ENCODE data around the gene ITPRID2. TPM values are rescaled to one million over a fixed set of nuclear protein-coding genes. Genes with fewer than 3 reads are reported as not detected.

Gene ITPRID2
- total RNA-seq, 1 experiment from 2014 or later, result 54.8 TPM

GRCh38 chr2:181924336-181924735 is 32.8 kb downstream of the ITPRID2 start:
- Histone ChIP-seq H3K9me3 (no peaks in the 10 kb centered on the region), H3K36me3 (ENCODE audit: control insufficient read depth, insufficient read depth, low read length) (peaks cover 1% of the 10 kb centered on the region; the same call in 1 of the 2 replicates), H3K4me1 (no peaks in the 10 kb centered on the region), H3K4me3 (ENCODE audit: low read depth, low read length) (no peak overlapping the region), H3K27me3 (replicated peaks; ENCODE audit: control insufficient read depth, insufficient read depth, low read length) (no peaks in the 10 kb centered on the region)
- Mint-ChIP-seq H3K27me3 (ENCODE audit: insufficient read depth, unreplicated experiment) (no peaks in the 10 kb centered on the region), H3K4me3 (ENCODE audit: unreplicated experiment) (no peak overlapping the region), H3K36me3 (ENCODE audit: insufficient read depth, unreplicated experiment) (peaks cover 23% of the 10 kb centered on the region), H3K4me1 (ENCODE audit: low read depth, unreplicated experiment) (no peaks in the 10 kb centered on the region), H3K27ac (ENCODE audit: unreplicated experiment) (no peak overlapping the region), H3K9me3 (ENCODE audit: unreplicated experiment) (no peaks in the 10 kb centered on the region)
- ChIA-PET POLR2A (no interaction called here), CTCF (no interaction called here)
- no peak for TF ChIP-seq CTCF (IDR thresholded peaks at IDR 0.05; ENCODE audit: insufficient read depth in 1 of 2, low read depth in 1 of 2, low read length in 1 of 2, severe bottlenecking in 1 of 2, unreplicated experiment in 1 of 2)
- DNase-seq, result no peak
- intact Hi-C loops (cut with micrococcal nuclease; ENCODE audit: unreplicated experiment), result no loop called here
- no TSS peak for BruUV-seq (replicated peaks)

GRCh38 chr2:181934694-181935093 is 43.2 kb downstream of the ITPRID2 start:
- no peaks in the 10 kb centered on the region for H3K27me3 Mint-ChIP-seq (ENCODE audit: insufficient read depth, unreplicated experiment)
- BruUV-seq (replicated peaks), result no TSS peak

GRCh38 chr2:181937473-181937872 is 45.9 kb downstream of the ITPRID2 start:
- peaks cover 13% of the 10 kb centered on the region for H3K9me3 Mint-ChIP-seq (ENCODE audit: unreplicated experiment)
- Histone ChIP-seq H3K4me1 (peaks cover 4% of the 10 kb centered on the region), H3K27me3 (replicated peaks; ENCODE audit: control insufficient read depth, insufficient read depth, low read length) (no peaks in the 10 kb centered on the region), H3K9me3 (no peaks in the 10 kb centered on the region), H3K36me3 (ENCODE audit: control insufficient read depth, insufficient read depth, low read length) (no peaks in the 10 kb centered on the region), H3K4me3 (ENCODE audit: low read depth, low read length) (no peak overlapping the region)
- H3K27me3 Mint-ChIP-seq (ENCODE audit: insufficient read depth, unreplicated experiment), result no peaks in the 10 kb centered on the region
- no peak overlapping the region for H3K27ac Mint-ChIP-seq (ENCODE audit: unreplicated experiment)
- no peak for DNase-seq
- no peak overlapping the region for H3K4me3 Mint-ChIP-seq (ENCODE audit: unreplicated experiment)
- TF ChIP-seq CTCF (IDR thresholded peaks at IDR 0.05; ENCODE audit: insufficient read depth in 1 of 2, low read depth in 1 of 2, low read length in 1 of 2, severe bottlenecking in 1 of 2, unreplicated experiment in 1 of 2), result no peak
- H3K36me3 Mint-ChIP-seq (ENCODE audit: insufficient read depth, unreplicated experiment), result no peaks in the 10 kb centered on the region
- intact Hi-C loops (cut with micrococcal nuclease; ENCODE audit: unreplicated experiment), result no loop called here
- H3K4me1 Mint-ChIP-seq (ENCODE audit: low read depth, unreplicated experiment), result peaks cover 6% of the 10 kb centered on the region
- ChIA-PET POLR2A (no interaction called here), CTCF (interaction anchor here (0.6 kb wide), 1 partner anchor 14 kb away, joined by 3 read pairs; no protein-coding TSS in a partner anchor)
- BruUV-seq (replicated peaks), result no TSS peak

More at GRCh38 chr2:181934694-181935093, 43.2 kb downstream of the ITPRID2 start:
- Mint-ChIP-seq H3K27ac (ENCODE audit: unreplicated experiment) (no peak overlapping the region), H3K4me3 (ENCODE audit: unreplicated experiment) (no peak overlapping the region), H3K4me1 (ENCODE audit: low read depth, unreplicated experiment) (no peaks in the 10 kb centered on the region), H3K36me3 (ENCODE audit: insufficient read depth, unreplicated experiment) (no peaks in the 10 kb centered on the region), H3K9me3 (ENCODE audit: unreplicated experiment) (no peaks in the 10 kb centered on the region)
- no peak for TF ChIP-seq CTCF (IDR thresholded peaks at IDR 0.05; ENCODE audit: insufficient read depth in 1 of 2, low read depth in 1 of 2, low read length in 1 of 2, severe bottlenecking in 1 of 2, unreplicated experiment in 1 of 2)
- H3K9me3 ChIP-seq, result no peaks in the 10 kb centered on the region
- H3K27me3 ChIP-seq (replicated peaks; ENCODE audit: control insufficient read depth, insufficient read depth, low read length), result no peaks in the 10 kb centered on the region
- no peak overlapping the region for H3K4me3 ChIP-seq (ENCODE audit: low read depth, low read length)
- ChIA-PET POLR2A (no interaction called here), CTCF (no interaction called here)
- intact Hi-C loops (cut with micrococcal nuclease; ENCODE audit: unreplicated experiment), result no loop called here
- no peaks in the 10 kb centered on the region for H3K36me3 ChIP-seq (ENCODE audit: control insufficient read depth, insufficient read depth, low read length)
- H3K4me1 ChIP-seq, result no peaks in the 10 kb centered on the region
- no peak for DNase-seq

Measured in Caco-2 (cell line).